GM19452 (cell line): Measurements from ENCODE around the gene CORO6.

Experiments
- ATAC-seq: cut with Tn5 transposase; IDR thresholded peaks from one replicate; pipeline ENCODE4 v1.9.1; 2021; ENCODE audit not compliant: unreplicated experiment

CORO6 gene

GRCh38 chr17:29633886-29634285, 11.2 kb upstream of the CORO6 start:
- ATAC-seq: no peak

DNA sequence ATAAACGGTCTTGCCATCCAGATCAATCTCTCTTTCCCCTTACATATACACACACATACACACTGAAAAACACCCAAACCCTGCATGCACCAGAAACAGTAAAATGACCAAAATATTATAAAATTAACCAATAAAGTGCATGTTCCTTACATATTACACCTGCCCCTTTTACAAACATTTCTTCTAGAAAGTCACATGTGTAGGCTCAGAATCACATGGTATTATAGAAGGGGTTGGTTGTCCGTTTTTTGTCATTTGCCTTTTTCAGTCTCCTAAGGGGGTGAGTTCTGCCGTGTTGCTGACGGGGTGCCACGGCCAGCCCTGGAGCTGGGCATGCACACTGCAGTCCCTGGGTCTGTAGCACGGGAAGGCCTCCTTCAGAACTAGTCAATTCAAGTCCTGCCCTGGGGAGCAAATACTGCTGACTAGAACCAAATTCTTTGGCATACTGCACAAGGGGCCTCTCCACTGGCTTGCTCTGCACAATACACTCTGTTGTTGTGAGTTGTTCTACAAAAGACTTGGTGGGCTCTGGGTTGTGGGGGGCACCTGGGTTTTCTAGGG, 8.0 kb upstream of the CORO6 start:
- ATAC-seq: no peak

DNA sequence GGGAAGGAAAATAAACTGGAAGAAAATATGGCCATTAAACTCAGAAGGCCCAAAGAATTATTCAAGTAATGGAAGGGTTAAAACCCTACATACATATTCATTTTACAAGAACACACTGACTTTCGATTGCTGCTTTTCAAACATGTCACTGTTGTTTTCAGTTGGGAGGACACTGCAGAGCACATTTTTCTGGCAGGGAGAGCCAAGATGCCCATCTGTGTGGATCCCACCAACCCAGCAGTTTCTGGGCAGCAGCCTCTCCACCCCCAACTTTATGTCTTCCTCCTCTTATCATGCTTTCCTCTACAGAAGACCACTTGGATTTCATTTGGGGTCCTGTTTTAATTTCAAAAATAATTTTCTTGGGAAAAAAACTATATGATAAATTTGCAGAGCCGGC, 7.1 kb upstream of the CORO6 start:
- ATAC-seq: no peak

- no peak for ATAC-seq
These were observed 5.9 kb upstream of the CORO6 start for GRCh38 chr17:29628644-29629043.

- no peak for ATAC-seq
These were observed 5.2 kb upstream of the CORO6 start for GRCh38 chr17:29627951-29628350.

GRCh38 chr17:29625037-29625750, 2.5 kb upstream of the CORO6 start:
- ATAC-seq: no peak

- no peak for ATAC-seq
These were observed 1.9 kb upstream of the CORO6 start for GRCh38 chr17:29624586-29624985.

DNA sequence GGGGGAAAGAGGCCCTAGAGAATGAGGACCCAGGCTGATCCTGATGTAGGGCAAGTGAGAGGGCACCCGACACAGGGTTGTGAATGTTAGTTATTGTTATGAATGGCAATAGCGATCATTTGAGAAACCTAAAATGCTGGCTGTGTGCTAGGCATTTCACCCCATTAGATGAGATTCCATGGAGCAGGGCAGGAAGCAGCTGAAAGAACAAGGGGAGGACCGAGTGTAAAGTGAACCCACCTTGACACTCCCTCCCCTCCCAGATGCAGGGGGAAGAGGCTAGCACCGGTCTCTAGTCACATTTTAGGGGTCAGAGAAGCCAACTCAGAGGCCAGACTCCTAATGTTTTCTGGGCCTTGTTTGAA, 553 bp upstream of the CORO6 start:
- no peak for ATAC-seq

GRCh38 chr17:29621751-29622194, 939 bp downstream of the CORO6 start:
- no peak for ATAC-seq

GRCh38 chr17:29620779-29621500, 1.8 kb downstream of the CORO6 start:
- no peak for ATAC-seq

- ATAC-seq: no peak
These were observed 2.4 kb downstream of the CORO6 start for GRCh38 chr17:29620271-29620670.

- ATAC-seq: no peak
These were observed 3.5 kb downstream of the CORO6 start for GRCh38 chr17:29619251-29619650.

DNA sequence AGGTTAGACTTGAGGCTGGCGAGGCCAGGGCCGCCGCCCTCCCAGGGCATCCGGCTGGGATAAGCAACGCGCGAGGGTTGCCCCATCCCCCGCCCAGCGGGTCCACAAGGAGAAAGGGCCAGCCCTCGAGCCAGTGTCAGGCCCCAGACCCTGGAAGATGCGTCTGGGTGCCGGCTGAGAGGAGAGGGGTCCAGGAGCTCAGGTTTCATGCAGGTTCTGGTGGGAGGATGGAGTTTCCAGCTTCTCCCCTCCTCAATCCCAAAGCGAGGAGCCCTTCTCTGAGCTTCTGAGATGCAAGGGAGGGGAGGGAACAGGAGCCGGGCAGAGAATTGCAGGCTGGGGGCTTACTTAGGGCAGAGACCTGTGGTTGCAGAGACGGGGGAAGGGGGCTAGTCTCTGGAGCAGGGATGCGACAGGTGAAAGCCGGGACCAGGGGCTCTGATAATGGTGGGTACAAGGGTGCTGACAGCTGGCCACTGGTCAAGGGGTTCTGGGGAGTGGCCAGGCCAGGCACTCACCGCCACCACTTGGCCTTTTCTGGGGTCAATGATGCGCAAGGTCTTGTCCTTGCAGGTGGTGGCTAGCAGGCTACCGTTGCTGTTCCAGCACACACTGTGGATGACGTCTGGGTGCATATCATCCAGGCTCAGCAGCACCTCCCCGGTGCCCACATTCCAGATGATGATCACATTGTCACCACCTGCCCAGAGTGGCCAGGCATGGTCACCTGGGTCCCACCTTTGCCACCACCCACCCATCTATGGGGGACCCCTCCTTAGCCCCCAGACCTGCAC, 4.2 kb downstream of the CORO6 start:
- ATAC-seq: no peak

DNA sequence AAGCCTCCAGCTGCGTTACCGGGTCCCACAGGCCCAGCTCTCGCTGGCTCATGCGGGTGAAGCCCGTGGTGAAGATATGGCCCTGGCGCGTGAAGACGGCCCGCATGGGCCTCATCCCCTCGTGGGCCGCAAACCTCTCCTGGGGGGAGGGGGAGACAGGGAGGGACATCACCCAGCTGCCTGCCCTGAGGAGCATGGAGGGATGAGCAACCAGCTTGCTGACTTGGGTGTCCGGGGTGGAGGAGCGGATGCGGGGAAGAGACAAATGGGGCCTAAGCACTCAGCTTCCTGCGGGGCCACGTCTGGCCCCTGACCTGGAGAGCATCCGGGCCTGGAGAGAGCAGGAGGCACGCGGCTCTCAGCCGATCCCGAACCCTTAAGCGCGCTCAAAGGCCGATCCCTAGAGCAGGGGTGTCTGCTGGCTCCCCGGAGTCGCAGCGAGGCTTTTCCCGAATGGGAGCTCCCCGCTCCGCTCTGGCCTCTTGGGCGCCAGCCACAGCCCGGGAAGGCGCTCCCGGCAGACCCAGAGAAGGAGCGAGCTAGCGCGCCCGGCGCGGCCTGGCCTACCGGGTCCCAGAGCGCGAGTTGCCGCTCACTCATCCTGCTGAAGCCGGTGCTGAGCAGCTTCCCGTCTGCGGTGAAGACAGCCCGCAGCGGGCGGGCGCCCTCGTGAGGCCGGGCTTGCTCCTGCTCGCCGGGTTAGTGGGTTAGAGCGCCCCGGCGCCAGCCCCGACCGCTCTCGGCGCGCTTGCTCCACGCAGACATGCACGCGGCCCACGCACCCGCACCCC, 5.0 kb downstream of the CORO6 start:
- ATAC-seq: no peak

GRCh38 chr17:29617125-29617480, 5.6 kb downstream of the CORO6 start:
- ATAC-seq: no peak

GRCh38 chr17:29616300-29617048, 6.2 kb downstream of the CORO6 start:
- ATAC-seq: no peak

DNA sequence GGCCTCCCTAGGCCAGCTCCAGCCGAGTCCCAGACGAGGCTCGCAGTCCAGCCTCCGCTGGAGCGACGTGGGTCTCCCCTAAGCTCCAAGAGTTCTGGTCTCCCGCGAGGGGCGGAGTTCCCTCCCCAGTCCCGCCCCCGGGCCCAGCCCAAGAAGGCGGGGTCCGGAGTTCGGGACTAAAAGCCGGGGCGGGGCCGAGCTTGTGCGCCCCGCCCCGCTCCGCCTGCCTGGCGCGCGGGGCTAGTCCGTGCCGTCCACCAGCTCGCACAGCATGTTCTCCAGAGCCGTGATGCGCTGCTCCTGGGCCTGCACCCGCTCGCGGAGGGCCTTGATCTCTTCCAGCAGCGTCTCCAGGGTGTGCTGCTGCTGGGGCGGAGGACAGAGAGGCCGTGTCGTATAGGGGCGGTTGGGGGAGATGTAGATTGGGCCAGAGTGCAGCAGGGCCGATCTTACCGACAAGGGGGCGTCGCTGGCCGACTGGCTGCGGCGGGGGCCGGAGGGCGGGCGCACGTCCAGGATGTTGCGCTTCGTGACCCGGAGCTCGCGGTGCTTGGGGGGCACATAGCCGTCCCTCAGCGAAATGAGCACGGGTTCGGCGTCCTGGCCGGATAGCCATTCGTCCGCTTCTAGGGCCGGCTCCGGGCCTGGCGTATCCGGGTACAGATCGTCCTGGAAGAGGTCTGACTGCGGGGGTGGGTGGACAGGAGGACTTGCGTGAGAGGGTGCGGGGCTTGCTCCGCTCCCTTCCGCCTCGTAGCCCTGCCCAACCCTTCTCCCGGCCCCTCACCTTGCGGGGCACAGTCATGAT, 7.0 kb downstream of the CORO6 start:
- no peak for ATAC-seq

- no peak for ATAC-seq
These were observed 7.7 kb downstream of the CORO6 start for GRCh38 chr17:29615048-29615385.

DNA sequence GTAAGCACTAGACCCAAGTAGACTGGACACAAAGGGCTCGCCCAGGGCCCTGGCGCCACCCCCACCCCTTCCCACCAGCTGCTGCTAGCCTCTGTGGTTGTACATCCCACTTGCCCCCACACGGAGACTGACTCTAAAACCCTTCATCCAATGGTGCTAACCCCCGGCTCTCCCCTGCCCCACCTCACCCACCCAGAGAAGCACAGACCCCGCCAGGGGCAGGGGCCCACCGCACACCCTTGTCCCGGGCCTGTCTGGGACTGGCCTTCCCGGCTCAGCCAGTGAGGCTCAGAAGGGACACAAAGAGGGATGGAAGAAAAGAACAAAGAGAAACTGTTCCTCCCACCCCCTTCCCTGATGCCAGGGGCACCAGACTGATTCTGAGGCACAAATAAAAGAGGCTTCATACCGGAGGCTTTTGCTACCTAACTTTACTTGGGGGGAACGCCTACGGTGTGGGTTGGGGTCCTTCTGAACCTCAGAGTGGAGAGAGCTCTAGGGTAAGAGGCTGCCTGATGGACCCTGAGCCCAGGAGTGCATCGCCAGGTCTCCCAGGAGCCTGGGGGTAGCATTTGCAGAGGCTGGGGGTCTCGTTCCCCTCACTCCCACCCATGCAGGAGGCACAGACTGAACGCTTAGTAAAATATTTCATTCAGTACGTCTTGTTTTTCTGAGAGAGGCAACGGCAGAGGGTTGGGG, 8.2 kb downstream of the CORO6 start:
- no peak for ATAC-seq
